DMS53 treated with DMSO at 0.1 percent for 48 hours (cell line): ENCODE results near the gene C1QB.
A peak's percentile ranks its signal among the peaks of the same experiment; 100 is the strongest.

ENCODE experiments used
- DNase-seq: peaks from one replicate; lab custom pipeline; 2025; ENCODE audit not compliant: unreplicated experiment; lab: John Stamatoyannopoulos, UW

C1QB gene

GRCh38 chr1:22652881-22653316 is at the start of gene C1QB:
Gene C1QB (plus strand): TSS chr1:22653236. CDS start chr1:22659463, 6,227 bp downstream.
- DNase-seq = no peak

GRCh38 chr1:22606161-22606560 is 46.9 kb upstream of the C1QB start:
- DNase-seq = no peak

GRCh38 chr1:22607154-22607553 is 45.9 kb upstream of the C1QB start:
- DNase-seq = no peak

- DNase-seq = no peak
Observed at GRCh38 chr1:22608361-22608760, 44.7 kb upstream of the C1QB start.

- DNase-seq = no peak
Observed at GRCh38 chr1:22609291-22609690, 43.7 kb upstream of the C1QB start.

GRCh38 chr1:22611530-22611947 is 41.5 kb upstream of the C1QB start:
- no peak for DNase-seq

GRCh38 chr1:22612671-22613571 is 40.1 kb upstream of the C1QB start:
- DNase-seq = peak; percentile 40

- DNase-seq = no peak
Observed at GRCh38 chr1:22613572-22613918, 39.5 kb upstream of the C1QB start.

- no peak for DNase-seq
Observed at GRCh38 chr1:22613951-22614350, 39.1 kb upstream of the C1QB start.

GRCh38 chr1:22615886-22616285 is 37.1 kb upstream of the C1QB start:
- no peak for DNase-seq

GRCh38 chr1:22616571-22616970 is 36.5 kb upstream of the C1QB start:
- no peak for DNase-seq

GRCh38 chr1:22618056-22618455 is 35.0 kb upstream of the C1QB start:
- DNase-seq = no peak

- no peak for DNase-seq
Observed at GRCh38 chr1:22619252-22619651, 33.8 kb upstream of the C1QB start.

GRCh38 chr1:22619798-22620197 is 33.2 kb upstream of the C1QB start:
- no peak for DNase-seq

- DNase-seq = no peak
Observed at GRCh38 chr1:22621761-22622160, 31.3 kb upstream of the C1QB start.

- DNase-seq = no peak
Observed at GRCh38 chr1:22625262-22625925, 27.6 kb upstream of the C1QB start.

- DNase-seq = no peak
Observed at GRCh38 chr1:22626237-22627157, 26.5 kb upstream of the C1QB start.

GRCh38 chr1:22627331-22627730 is 25.7 kb upstream of the C1QB start:
- DNase-seq = peak; percentile 44

GRCh38 chr1:22628698-22629444 is 24.2 kb upstream of the C1QB start:
- DNase-seq = no peak

GRCh38 chr1:22629886-22630285 is 23.1 kb upstream of the C1QB start:
- DNase-seq = no peak
